K562 (cell line): ENCODE results near the gene TRANK1. TPM values are rescaled to one million over a fixed set of nuclear protein-coding genes. Genes with fewer than 3 reads are reported as not detected.
A peak's percentile ranks its signal among the peaks of the same experiment; 100 is the strongest.

Experiments
- BCLAF1 ChIP-seq, 2 experiments: fragments of 450-650 bp in 1 of 2; IDR thresholded peaks; 2 replicates each; pipeline ENCODE4 v1.6.1; 2011 to 2017; ENCODE audit warnings: low read depth in 2 of 2, antibody characterized with exemption in 1 of 2, borderline replicate concordance in 1 of 2, low read length in 1 of 2, mild to moderate bottlenecking in 1 of 2, mixed read lengths in 1 of 2; ENCODE audit not compliant: control insufficient read depth in 1 of 2
- C11orf30 ChIP-seq: fragments of 450-650 bp; IDR thresholded peaks from 2 replicates; pipeline ENCODE4 v1.6.1; 2016; ENCODE audit warnings: low read depth, mild to moderate bottlenecking
- CSDE1 ChIP-seq, 2 experiments: fragments of 450-650 bp; IDR thresholded peaks; 2 replicates each; pipeline ENCODE4 v1.6.1; 2016; ENCODE audit warnings: mild to moderate bottlenecking in 1 of 2
- CUX1 ChIP-seq: fragments of 200-800 bp; sonication (Bioruptor generic); IDR thresholded peaks from 2 replicates; pipeline ENCODE4 v1.6.1; 2016; ENCODE audit warnings: missing genetic modification characterization, missing compliant biosample characterization
- DIDO1 ChIP-seq: fragments of 450-650 bp; IDR thresholded peaks from 2 replicates; pipeline ENCODE4 v1.6.1; 2016; ENCODE audit warnings: low read depth, missing biosample characterization, missing genetic modification characterization
- DPF2 ChIP-seq: fragments of 450-650 bp; IDR thresholded peaks from 2 replicates; pipeline ENCODE4 v1.6.1; 2016
- EHMT2 ChIP-seq: fragments of 450-650 bp; IDR thresholded peaks from 2 replicates; pipeline ENCODE4 v1.6.1; 2018; ENCODE audit warnings: antibody characterized with exemption
- ELF2 ChIP-seq: fragments of 250-450 bp; sonication (Bioruptor Pico); IDR thresholded peaks from 2 replicates; pipeline ENCODE4 v1.5.0; 2021; ENCODE audit warnings: mild to moderate bottlenecking
- FOXA1 ChIP-seq: fragments of 450-650 bp; IDR thresholded peaks from 2 replicates; pipeline ENCODE4 v1.6.1; 2016; ENCODE audit warnings: mild to moderate bottlenecking, borderline replicate concordance
- HMGN3 ChIP-seq: IDR thresholded peaks from 2 replicates; pipeline ENCODE4 v1.6.1; 2011; ENCODE audit warnings: borderline replicate concordance, low read depth, mild to moderate bottlenecking, mixed read lengths, low read length; ENCODE audit not compliant: insufficient read length; ENCODE audit errors: extremely low read depth
- L3MBTL2 ChIP-seq: fragments of 450-650 bp; IDR thresholded peaks from 2 replicates; pipeline ENCODE4 v1.6.1; 2016; ENCODE audit warnings: mild to moderate bottlenecking, moderate library complexity
- NRF1 ChIP-seq, 2 experiments: fragments of 450-650 bp; IDR thresholded peaks in 1 of 2; conservative IDR thresholded peaks in 1 of 2; 2 replicates each; pipeline ENCODE4 v1.6.1; 2014; ENCODE audit warnings: mild to moderate bottlenecking in 2 of 2
- POLR3G ChIP-seq: IDR thresholded peaks from 2 replicates; pipeline ENCODE4 v1.6.1; 2011; ENCODE audit not compliant: insufficient read length, insufficient replicate concordance; ENCODE audit errors: extremely low read depth
- RBM25 ChIP-seq: fragments of 200-400 bp; formaldehyde crosslinking; IDR thresholded peaks from 2 replicates; pipeline ENCODE4 v1.6.1; 2018; ENCODE audit warnings: low read length, low read depth, moderate library complexity; ENCODE audit not compliant: severe bottlenecking
- RFX5 ChIP-seq: IDR thresholded peaks from 2 replicates; pipeline ENCODE4 v1.6.1; 2011; ENCODE audit warnings: low read depth, mild to moderate bottlenecking, improper control_type of control experiment, low read length
- TAF15 ChIP-seq: fragments of 200-400 bp; formaldehyde crosslinking; IDR thresholded peaks from 2 replicates; pipeline ENCODE4 v1.6.1; 2017; ENCODE audit warnings: mild to moderate bottlenecking, low read depth, low read length, moderate library complexity
- polyA plus RNA-seq, 8 experiments: library from polyadenylated mRNA; depleted of rRNA in 4 of 8; stranded (reverse) in 5 of 8; unstranded in 3 of 8; fragments of >200 nt; fragmentation: Nextera tagmentation in 2 of 8; fragmentation: Illumina TruSeq in 1 of 8; extraction: Ambion mirVana in 2 of 8; extraction: Trizol in 1 of 8; gene quantifications; 2 replicates each; pipeline versions ENCODE4 v1.2.1 to v1.2.3, GENCODE V29; 2011 to 2014; ENCODE audit warnings: inconsistent platforms in 1 of 8, missing spikeins in 1 of 8
- total RNA-seq, 7 experiments: library from RNA; depleted of rRNA in 6 of 7; stranded (reverse); fragments of >200 nt in 6 of 7; fragmentation: Illumina TruSeq in 2 of 7; extraction: Trizol in 2 of 7; gene quantifications; 2 replicates each; pipeline versions ENCODE4 v1.2.1 to v1.2.3, GENCODE V29; 2011 to 2021; ENCODE audit warnings: low replicate concordance in 1 of 7
- TF ChIP-seq, protein P1 (sequence below): fragments of 450-650 bp; IDR thresholded peaks from 2 replicates; pipeline ENCODE4 v1.6.1; 2014; ENCODE audit warnings: low read depth, mild to moderate bottlenecking, moderate library complexity, borderline replicate concordance

TRANK1 gene
- total and polyA plus RNA-seq, 9 of the 15 experiments (the other 6 are each of a cell fraction or from before 2014, with no cell fraction given), result 0.41 to 5.3 (median 2.1) TPM

DNA sequence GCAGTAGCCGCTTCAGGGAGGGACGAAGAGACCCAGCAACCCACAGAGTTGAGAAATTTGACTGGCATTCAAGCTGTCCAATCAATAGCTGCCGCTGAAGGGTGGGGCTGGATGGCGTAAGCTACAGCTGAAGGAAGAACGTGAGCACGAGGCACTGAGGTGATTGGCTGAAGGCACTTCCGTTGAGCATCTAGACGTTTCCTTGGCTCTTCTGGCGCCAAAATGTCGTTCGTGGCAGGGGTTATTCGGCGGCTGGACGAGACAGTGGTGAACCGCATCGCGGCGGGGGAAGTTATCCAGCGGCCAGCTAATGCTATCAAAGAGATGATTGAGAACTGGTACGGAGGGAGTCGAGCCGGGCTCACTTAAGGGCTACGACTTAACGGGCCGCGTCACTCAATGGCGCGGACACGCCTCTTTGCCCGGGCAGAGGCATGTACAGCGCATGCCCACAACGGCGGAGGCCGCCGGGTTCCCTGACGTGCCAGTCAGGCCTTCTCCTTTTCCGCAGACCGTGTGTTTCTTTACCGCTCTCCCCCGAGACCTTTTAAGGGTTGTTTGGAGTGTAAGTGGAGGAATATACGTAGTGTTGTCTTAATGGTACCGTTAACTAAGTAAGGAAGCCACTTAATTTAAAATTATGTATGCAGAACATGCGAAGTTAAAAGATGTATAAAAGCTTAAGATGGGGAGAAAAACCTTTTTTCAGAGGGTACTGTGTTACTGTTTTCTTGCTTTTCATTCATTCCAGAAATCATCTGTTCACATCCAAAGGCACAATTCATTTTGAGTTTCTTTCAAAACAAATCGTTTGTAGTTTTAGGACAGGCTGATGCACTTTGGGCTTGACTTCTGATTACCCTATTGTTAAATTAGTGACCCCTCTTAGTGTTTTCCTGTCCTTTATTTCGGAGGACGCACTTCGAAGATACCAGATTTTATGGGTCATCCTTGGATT is 48.8 kb upstream of the TRANK1 start, which contains the start of gene MLH1 (continued):
- no peak; a peak in 1 of 4 replicates for TF ChIP-seq BCLAF1 (IDR thresholded peaks at IDR 0.05; ENCODE audit: borderline replicate concordance in 1 of 2, control insufficient read depth in 1 of 2, low read depth in 2 of 2, low read length in 1 of 2)
- peak; percentile 95 for TF ChIP-seq RBM25
- no peak for TF ChIP-seq EHMT2
- TF ChIP-seq ELF2 (CRISPR knock-in tag), result peak; percentile 66; the same call in 1 of the 2 replicates
- TF ChIP-seq FOXA1, result no peak
- TF ChIP-seq POLR3G, result no peak
- TF ChIP-seq CUX1 (CRISPR knock-in tag), result no peak
- peak; percentile 85 to 87 for TF ChIP-seq NRF1 (conservative IDR thresholded peaks at IDR 0.05 in 1 of 2, IDR thresholded peaks at IDR 0.05 in 1 of 2)
- TF ChIP-seq C11orf30, result peak; percentile 85
- peak; percentile 77 to 96 for TF ChIP-seq CSDE1 (IDR thresholded peaks at IDR 0.05)
- TF ChIP-seq, protein P1, sequence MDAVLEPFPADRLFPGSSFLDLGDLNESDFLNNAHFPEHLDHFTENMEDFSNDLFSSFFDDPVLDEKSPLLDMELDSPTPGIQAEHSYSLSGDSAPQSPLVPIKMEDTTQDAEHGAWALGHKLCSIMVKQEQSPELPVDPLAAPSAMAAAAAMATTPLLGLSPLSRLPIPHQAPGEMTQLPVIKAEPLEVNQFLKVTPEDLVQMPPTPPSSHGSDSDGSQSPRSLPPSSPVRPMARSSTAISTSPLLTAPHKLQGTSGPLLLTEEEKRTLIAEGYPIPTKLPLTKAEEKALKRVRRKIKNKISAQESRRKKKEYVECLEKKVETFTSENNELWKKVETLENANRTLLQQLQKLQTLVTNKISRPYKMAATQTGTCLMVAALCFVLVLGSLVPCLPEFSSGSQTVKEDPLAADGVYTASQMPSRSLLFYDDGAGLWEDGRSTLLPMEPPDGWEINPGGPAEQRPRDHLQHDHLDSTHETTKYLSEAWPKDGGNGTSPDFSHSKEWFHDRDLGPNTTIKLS, result peak; percentile 53
- peak; percentile 94 for TF ChIP-seq L3MBTL2
- TF ChIP-seq DPF2, result peak; percentile 7; the same call in 1 of the 2 replicates
- no peak for TF ChIP-seq TAF15
- no peak for TF ChIP-seq HMGN3
- TF ChIP-seq DIDO1 (tag), result peak; percentile 72; the same call in 1 of the 2 replicates
- peak; percentile 51; the same call in 1 of the 2 replicates for TF ChIP-seq RFX5
